SIG-M5 (cell line): ENCODE measurements around the gene MAGI1.
"Not testable (repeated sequence)": the region's sequence is repeated elsewhere in the genome, so short reads cannot be mapped to it uniquely, and the experiment has no call there.

Experiments used
- DNase-seq: peaks from one replicate; lab custom pipeline; 2025; lab: John Stamatoyannopoulos, UW

The MAGI1 gene

DNA sequence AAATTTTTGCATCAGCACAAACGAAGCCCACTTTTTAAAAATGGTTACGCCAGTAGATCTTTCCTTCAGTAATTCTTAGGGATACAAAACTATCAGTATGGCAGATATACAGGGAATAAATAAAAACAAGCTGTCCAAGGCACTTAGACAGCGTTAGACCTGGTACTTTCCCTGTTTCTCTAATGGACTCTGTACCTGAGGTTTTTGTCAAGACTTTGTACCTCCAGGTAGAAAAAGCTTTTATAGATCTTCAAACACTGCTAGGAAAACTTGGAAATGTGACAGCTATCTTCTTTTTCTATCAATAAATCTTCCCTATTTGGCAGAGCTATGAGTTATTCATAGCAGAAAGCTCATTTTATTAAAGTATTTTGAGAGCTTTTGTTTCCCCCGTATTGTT lies 477.8 kb downstream of the MAGI1 start:
- no peak for DNase-seq

- DNase-seq: no peak
Observed at GRCh38 chr3:65560133-65560532, 478.6 kb downstream of the MAGI1 start.

- DNase-seq: no peak
Observed at GRCh38 chr3:65559643-65560042, 479.1 kb downstream of the MAGI1 start.

DNA sequence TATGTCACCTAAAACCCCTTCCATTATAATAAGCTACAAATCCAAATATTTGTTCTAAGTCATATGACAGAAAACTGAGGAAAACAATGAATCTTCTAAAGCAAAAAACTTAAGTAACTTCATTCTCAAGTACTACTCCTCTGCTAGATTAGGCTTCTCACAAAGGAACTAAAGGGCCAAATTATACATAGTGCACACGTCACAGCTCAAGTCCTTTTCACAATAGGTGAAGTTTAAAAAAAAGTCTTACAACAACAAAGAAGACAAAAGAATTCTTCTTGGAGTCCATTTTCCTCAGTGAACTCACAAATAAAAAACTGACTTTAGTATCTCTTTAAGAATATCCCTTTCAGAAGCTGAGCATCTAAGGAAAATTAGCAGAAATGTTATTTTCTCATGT lies 479.9 kb downstream of the MAGI1 start:
- DNase-seq: no peak

GRCh38 chr3:65557899-65558564 lies 480.7 kb downstream of the MAGI1 start:
- no peak for DNase-seq

DNA sequence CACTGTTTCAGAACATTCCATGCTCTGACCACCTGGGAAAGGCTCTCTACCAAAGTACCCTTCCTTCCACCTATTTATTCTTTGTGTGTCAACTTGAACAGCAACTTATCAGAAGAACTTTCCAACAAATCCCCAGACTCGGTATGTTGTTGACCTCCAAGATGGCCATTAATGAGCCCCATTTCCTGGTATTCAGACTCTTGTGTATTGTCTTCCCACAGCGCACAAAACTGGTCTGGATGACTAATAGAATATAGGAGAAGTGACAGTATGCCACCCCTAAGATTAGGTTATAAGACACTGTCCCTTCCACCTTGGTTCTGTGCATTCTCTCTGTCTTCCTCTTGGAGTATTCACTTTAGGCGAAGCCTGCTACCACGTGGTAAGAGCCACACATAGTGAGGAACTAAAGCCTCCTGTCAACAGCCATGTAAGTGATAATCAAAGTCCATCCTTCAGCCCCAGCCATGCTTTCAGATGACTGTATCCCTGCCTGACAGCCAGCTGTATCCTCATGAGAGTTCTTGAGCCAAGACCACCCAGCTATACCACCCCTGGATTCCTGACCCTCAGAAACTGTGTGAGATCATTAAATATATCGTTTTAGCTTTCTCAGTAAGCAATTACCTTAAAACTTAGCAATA lies 481.7 kb downstream of the MAGI1 start:
- DNase-seq: no peak

GRCh38 chr3:65552434-65552833 lies 486.3 kb downstream of the MAGI1 start:
- no peak for DNase-seq

DNA sequence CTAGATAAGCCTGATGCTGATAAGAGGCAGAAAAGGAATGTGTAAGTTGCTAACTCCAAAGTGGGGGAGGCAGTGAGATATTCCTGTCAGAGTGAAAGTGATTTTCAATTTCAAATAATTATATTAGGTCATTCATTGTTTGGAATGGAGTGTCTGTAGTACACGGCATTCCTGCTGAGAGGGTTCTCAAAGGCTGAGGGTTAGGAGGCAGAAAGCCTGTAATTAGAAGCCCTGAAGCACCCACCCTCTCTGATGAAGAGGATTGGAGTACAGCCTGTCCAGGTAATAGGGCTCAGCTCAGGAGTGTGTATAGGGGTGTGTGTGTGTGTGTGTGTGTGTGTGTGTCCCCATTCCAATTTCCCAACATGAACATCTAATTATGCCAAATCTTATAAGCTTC lies 486.8 kb downstream of the MAGI1 start:
- DNase-seq: no peak

- DNase-seq: no peak
Observed at GRCh38 chr3:65550137-65550536, 488.6 kb downstream of the MAGI1 start.

- DNase-seq: no peak
Observed at GRCh38 chr3:65549626-65549959, 489.1 kb downstream of the MAGI1 start.

DNA sequence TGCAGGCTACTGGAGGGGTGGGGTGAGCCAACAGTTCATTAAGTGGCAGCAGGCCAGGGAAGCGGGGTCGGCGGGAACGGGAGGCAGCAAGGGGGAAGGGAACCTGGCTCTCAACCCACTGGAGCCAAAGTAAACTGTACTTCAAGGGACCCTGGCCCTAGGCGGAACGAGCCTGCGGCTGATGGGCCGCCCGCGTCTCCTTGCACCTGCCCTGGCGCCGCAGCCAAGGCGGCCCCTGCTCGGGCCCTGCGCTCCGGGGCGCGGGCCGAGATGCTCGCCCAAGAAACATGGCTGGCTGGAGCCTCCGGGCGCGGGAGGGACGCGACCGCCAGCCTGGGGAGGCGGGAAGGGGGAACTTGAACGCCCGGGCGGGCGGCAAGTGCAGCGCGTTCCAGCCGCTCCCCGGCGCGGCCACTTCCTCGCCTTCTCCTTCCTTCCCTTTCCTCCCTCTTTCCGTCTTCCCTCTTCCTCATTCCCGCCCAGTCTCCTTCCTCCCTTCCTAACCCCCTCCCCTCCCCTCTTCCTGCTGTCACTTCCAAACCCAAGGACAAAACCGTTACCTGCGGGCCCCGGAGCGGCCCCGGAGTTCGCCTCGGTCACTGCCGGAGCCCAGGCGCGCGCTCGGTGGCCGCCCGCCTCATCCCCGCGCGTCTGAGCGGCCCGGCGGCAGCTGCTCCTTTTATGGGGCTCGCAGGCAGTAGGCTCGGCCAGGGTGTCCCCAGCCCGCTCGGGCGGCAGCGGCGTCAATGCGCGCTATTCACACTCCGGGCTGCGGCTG lies 489.7 kb downstream of the MAGI1 start:
- no peak for DNase-seq

GRCh38 chr3:65545429-65545828 lies 493.3 kb downstream of the MAGI1 start:
- no peak for DNase-seq

- DNase-seq: not testable (repeated sequence)
Observed at GRCh38 chr3:65543391-65543790, 495.3 kb downstream of the MAGI1 start.

GRCh38 chr3:65540666-65541065 lies 498.1 kb downstream of the MAGI1 start:
- no peak for DNase-seq

- DNase-seq: no peak
Observed at GRCh38 chr3:65539616-65540015, 499.1 kb downstream of the MAGI1 start.

DNA sequence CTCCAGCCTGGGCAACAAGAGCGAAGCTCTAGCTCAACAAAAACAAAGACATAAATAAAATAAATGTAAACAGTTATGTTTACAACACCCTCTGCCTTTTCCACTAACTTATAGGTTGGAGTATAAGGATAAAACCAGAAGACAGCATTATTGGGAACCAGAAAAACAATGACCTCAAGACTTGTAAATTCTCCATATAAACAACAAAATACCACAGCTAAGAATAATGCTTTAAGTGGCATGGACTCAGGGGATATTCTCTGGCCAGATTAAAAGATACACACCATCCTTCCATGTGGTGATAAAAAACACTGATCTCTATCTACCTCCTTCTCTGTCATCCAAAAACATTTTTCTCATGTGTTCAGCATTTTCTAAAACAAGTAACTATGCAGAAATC lies 500.6 kb downstream of the MAGI1 start:
- no peak for DNase-seq

DNA sequence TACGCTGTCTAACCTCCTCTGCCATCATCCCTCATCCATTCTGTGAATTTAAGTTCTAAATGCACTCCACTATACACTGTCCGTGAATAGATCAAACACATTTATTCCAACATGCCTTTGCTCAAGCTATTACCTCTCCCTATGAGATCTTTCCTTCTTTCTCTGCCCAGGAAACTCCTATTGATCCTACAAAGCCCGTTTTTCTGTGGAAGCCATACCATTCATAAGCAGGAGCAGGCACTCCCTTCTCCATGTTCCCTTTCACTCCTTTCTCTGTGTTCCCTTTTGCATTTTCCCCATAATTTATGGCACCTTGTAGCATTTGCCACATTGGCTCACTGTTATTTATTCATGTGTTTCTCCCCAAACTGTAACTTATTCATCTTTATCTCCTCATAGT lies 501.6 kb downstream of the MAGI1 start:
- DNase-seq: no peak

DNA sequence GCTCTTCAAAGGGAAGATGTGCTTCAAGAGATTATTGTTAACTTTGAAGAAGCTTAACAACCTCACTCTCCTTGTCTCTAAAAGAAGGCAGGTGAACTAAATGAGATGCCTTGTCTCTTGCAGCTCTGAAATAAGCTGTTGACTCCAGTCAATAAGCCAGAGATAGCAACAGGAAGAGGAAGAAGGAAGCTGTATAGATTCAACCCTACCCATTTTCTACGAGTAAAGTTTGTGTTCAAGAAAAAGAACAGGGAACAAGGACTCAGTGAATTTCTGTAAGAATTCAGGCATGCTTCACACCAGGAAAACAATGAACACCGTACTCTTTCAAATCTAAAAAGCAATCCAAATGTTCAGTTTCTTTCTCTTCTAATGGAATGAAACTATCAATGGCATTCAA lies 503.5 kb downstream of the MAGI1 start:
- DNase-seq: no peak

- no peak for DNase-seq
Observed at GRCh38 chr3:65534805-65535204, 503.9 kb downstream of the MAGI1 start.

GRCh38 chr3:65532749-65533148 lies 506.0 kb downstream of the MAGI1 start:
- DNase-seq: no peak

DNA sequence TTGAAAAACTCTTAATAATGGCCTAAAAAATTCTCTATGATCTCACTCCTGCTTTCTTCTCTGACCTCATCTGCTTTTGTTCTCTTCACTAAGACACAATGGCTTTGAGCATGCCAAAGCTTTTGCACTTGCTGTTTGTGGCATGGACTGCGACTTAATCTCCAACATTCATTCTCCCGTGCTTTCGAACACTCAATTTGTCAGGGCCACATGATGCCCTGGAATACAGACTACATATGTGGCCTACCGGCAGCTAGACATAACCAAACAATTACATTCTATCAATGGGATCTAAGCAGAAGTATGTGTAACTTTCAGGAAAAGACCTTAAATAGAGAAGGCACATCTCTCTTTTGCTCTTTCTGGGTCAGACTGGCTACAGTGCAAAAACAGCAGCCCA lies 506.5 kb downstream of the MAGI1 start:
- DNase-seq: no peak

DNA sequence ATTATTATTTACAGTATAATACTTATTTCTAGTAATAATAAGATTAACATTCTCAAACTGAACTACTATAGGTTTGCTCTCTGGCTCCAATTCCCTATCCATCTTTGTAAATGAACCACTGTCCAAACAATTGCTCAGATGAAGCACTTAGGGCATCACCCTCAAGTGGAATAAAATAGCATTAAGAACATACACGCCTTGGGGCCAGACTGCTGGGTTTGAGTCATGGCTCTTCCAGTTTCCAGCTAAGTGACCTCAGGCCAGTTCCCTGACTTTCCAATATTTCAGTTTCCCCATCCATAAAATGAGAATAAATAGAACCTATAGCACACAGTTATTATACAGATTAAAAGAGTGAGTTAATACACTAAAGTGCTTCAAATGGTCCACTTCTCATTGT lies 507.2 kb downstream of the MAGI1 start:
- no peak for DNase-seq

- no peak for DNase-seq
Observed at GRCh38 chr3:65526656-65527055, 512.1 kb downstream of the MAGI1 start.
